ENCODE data around the gene ATPAF1.

ATPAF1 gene

DNA sequence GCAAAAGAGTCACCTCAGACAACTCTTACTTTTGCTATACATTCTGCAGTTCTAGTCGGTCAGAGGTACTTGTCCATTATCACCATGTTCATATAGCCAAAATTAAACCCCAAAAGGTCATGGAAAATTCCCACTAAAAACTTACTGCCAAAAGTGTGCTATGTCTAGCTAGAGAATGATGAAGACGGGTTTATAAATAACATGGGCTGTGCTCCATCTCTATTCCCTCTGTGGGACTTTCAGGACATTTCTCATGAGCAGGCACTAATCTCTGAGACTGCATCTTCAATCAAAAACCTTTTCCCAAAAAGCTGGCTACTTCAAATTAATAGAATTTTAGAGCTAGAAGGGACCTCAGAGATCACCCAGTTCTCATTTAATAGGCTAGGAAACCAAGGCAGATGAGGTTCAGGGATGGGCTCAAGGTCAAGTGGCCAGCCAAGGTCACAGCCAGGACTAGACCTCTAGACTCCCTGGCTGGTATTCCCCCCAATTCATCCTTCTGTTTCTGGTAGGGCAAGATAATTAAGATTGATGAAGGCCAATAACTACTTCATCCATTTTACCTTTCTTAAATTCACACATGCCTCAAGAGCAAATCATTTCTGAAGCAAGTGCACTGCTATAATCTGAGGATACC, 30.6 kb downstream of the ATPAF1 start:
- Histone ChIP-seq H3K27ac (ENCODE audit: extremely low read depth, low read depth, low read length) (no peak overlapping the region), H3K4me1 (ENCODE audit: control insufficient read depth, insufficient read depth, low read length) (no peaks in the 10 kb centered on the region), H3K4me3 (ENCODE audit: low read depth, low read length) (no peak overlapping the region), H3K9me3 (ENCODE audit: control insufficient read depth, insufficient read depth, low read depth, low read length) (no peaks in the 10 kb centered on the region), H3K36me3 (ENCODE audit: control insufficient read depth in 2 of 2, insufficient read depth in 1 of 2, low read length in 2 of 2) (peaks cover 6 to 84% of the 10 kb centered on the region in 2 experiments; a peak in 2 of 3 replicates)
- ChIA-PET CTCF (no interaction called here), POLR2A (no interaction called here)
- TF ChIP-seq, protein P1, sequence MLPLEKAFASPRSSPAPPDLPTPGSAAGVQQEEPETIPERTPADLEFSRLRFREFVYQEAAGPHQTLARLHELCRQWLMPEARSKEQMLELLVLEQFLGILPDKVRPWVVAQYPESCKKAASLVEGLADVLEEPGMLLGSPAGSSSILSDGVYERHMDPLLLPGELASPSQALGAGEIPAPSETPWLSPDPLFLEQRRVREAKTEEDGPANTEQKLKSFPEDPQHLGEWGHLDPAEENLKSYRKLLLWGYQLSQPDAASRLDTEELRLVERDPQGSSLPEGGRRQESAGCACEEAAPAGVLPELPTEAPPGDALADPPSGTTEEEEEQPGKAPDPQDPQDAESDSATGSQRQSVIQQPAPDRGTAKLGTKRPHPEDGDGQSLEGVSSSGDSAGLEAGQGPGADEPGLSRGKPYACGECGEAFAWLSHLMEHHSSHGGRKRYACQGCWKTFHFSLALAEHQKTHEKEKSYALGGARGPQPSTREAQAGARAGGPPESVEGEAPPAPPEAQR (tag by site-specific recombination; IDR thresholded peaks at IDR 0.05), result no peak

GRCh38 chr1:46635205-46635604, 33.0 kb downstream of the ATPAF1 start:
- H3K36me3 ChIP-seq (ENCODE audit: control insufficient read depth in 2 of 2, insufficient read depth in 1 of 2, low read length in 2 of 2), result peaks cover 6 to 87% of the 10 kb centered on the region in 2 experiments; a peak in 2 of 3 replicates
- no peak overlapping the region for H3K4me3 ChIP-seq (ENCODE audit: low read depth, low read length)
- CTCF ChIA-PET, result interaction anchor here (0.6 to 0.8 kb wide), 4 partner anchors 11 to 157 kb away, joined by 3 to 4 read pairs (median 4); no protein-coding TSS in a partner anchor
- TF ChIP-seq ZNF544 (tag by site-specific recombination; IDR thresholded peaks at IDR 0.05), result no peak
- TF ChIP-seq KLF1 (tag by site-specific recombination; IDR thresholded peaks at IDR 0.05), result no peak
- TF ChIP-seq ZNF792 (tag by site-specific recombination; IDR thresholded peaks at IDR 0.05), result no peak
- no peak for TF ChIP-seq ZNF398 (tag by site-specific recombination; IDR thresholded peaks at IDR 0.05)
- TF ChIP-seq ZBTB49 (tag by site-specific recombination; IDR thresholded peaks at IDR 0.05; ENCODE audit: low read depth), result no peak
- no peak for TF ChIP-seq ZNF658 (tag by site-specific recombination; IDR thresholded peaks at IDR 0.05)
- no peak for TF ChIP-seq ZBTB20 (tag by site-specific recombination; IDR thresholded peaks at IDR 0.05)
- TF ChIP-seq ZNF473 (tag by site-specific recombination; IDR thresholded peaks at IDR 0.05), result no peak
- no peak for TF ChIP-seq SP3 (tag by site-specific recombination; IDR thresholded peaks at IDR 0.05)
- no peak for TF ChIP-seq ZNF791 (tag by site-specific recombination; IDR thresholded peaks at IDR 0.05)
- POLR2A ChIA-PET, result interaction anchor here (0.6 to 1.5 kb wide), 2 partner anchors 12 to 27 kb away, joined by 4 read pairs; no protein-coding TSS in a partner anchor
- H3K27ac ChIP-seq (ENCODE audit: extremely low read depth, low read depth, low read length), result no peak overlapping the region
- H3K9me3 ChIP-seq (ENCODE audit: control insufficient read depth, insufficient read depth, low read depth, low read length), result no peaks in the 10 kb centered on the region
- no peaks in the 10 kb centered on the region for H3K4me1 ChIP-seq (ENCODE audit: control insufficient read depth, insufficient read depth, low read length)

DNA sequence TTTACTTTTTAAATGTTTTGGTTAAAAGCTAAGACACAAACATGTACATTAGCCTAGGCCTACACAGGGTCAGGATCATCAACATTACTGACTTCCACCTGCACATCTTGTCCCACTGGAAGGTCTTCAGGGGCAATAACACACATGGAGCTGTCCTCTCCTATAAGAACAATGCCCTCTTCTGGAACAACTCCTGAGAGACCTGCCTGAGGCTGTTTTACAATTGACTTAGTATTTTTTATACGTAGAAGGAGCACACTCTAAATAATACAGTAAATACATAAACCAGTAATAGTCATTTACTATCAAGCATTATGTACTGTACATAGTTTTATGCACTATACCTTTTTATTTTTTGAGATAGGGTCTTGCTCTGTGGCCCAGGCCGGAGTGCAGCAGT, 37.4 kb downstream of the ATPAF1 start:
- Histone ChIP-seq H3K4me3 (ENCODE audit: low read depth, low read length) (no peak overlapping the region), H3K27ac (ENCODE audit: extremely low read depth, low read depth, low read length) (no peak overlapping the region), H3K9me3 (ENCODE audit: control insufficient read depth, insufficient read depth, low read depth, low read length) (no peaks in the 10 kb centered on the region), H3K36me3 (ENCODE audit: control insufficient read depth in 2 of 2, insufficient read depth in 1 of 2, low read length in 2 of 2) (peaks cover 6 to 69% of the 10 kb centered on the region in 2 experiments; a peak in 2 of 3 replicates), H3K4me1 (ENCODE audit: control insufficient read depth, insufficient read depth, low read length) (no peaks in the 10 kb centered on the region)
- CTCF ChIA-PET, result interaction anchor here (0.6 to 0.8 kb wide), 2 partner anchors 102 to 542 kb away, joined by 3 read pairs; no protein-coding TSS in a partner anchor
- TF ChIP-seq ZNF311 (tag by site-specific recombination; IDR thresholded peaks at IDR 0.05; ENCODE audit: borderline replicate concordance) (no peak), ZBTB1 (tag by site-specific recombination; IDR thresholded peaks at IDR 0.05) (no peak), PRDM2 (tag by site-specific recombination; IDR thresholded peaks at IDR 0.05; ENCODE audit: borderline replicate concordance) (no peak)
- TF ChIP-seq, protein P2, sequence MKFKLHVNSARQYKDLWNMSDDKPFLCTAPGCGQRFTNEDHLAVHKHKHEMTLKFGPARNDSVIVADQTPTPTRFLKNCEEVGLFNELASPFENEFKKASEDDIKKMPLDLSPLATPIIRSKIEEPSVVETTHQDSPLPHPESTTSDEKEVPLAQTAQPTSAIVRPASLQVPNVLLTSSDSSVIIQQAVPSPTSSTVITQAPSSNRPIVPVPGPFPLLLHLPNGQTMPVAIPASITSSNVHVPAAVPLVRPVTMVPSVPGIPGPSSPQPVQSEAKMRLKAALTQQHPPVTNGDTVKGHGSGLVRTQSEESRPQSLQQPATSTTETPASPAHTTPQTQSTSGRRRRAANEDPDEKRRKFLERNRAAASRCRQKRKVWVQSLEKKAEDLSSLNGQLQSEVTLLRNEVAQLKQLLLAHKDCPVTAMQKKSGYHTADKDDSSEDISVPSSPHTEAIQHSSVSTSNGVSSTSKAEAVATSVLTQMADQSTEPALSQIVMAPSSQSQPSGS (tag by site-specific recombination; IDR thresholded peaks at IDR 0.05; ENCODE audit: low read depth), result no peak
- POLR2A ChIA-PET, result no interaction called here

All from HEK293 (cell line).